GM12878 (cell line): ENCODE measurements around the gene RNF31. TPM values are rescaled to one million over a fixed set of nuclear protein-coding genes. Genes with fewer than 3 reads are reported as not detected.
A peak's percentile ranks its signal among the peaks of the same experiment; 100 is the strongest.

Experiments used
- CBX5 ChIP-seq: sonication (generic); IDR thresholded peaks from 2 replicates; pipeline ENCODE4 v1.6.1; 2016; ENCODE audit warnings: low read depth, moderate library complexity, mild to moderate bottlenecking, inconsistent platforms
- DPF2 ChIP-seq: fragments of 450-650 bp; IDR thresholded peaks from 2 replicates; pipeline ENCODE4 v1.6.1; 2017; ENCODE audit warnings: mild to moderate bottlenecking
- E2F4 ChIP-seq: IDR thresholded peaks from 2 replicates; pipeline ENCODE4 v1.6.1; 2012; ENCODE audit warnings: low read depth, low read length, improper control_type of control experiment
- E2F8 ChIP-seq: fragments of 450-650 bp; IDR thresholded peaks from 2 replicates; pipeline ENCODE4 v1.6.1; 2018; ENCODE audit warnings: mild to moderate bottlenecking, low read depth, moderate library complexity; ENCODE audit not compliant: partially characterized antibody
- ELK1 ChIP-seq: IDR thresholded peaks from 2 replicates; pipeline ENCODE4 v1.6.1; 2012; ENCODE audit warnings: low read depth, low read length, improper control_type of control experiment
- HDAC6 ChIP-seq: fragments of 200-600 bp; sonication (generic); IDR thresholded peaks from one replicate; pipeline ENCODE4 v1.8.0; 2017; ENCODE audit warnings: antibody characterized with exemption; ENCODE audit not compliant: unreplicated experiment
- JUND ChIP-seq: IDR thresholded peaks from 2 replicates; pipeline ENCODE4 v1.6.1; 2012; ENCODE audit warnings: low read depth, mild to moderate bottlenecking, low read length, improper control_type of control experiment, moderate library complexity
- MYC ChIP-seq: IDR thresholded peaks from 2 replicates; pipeline ENCODE4 v1.6.1; 2011; ENCODE audit warnings: mild to moderate bottlenecking, low read length, moderate library complexity, inconsistent platforms; ENCODE audit not compliant: insufficient read depth, insufficient replicate concordance, insufficient read length, severe bottlenecking
- NFIC ChIP-seq: IDR thresholded peaks from 2 replicates; pipeline ENCODE4 v1.6.1; 2012; ENCODE audit warnings: low read depth, mild to moderate bottlenecking, inconsistent platforms, low read length, moderate library complexity
- POU2F2 ChIP-seq: IDR thresholded peaks from 3 replicates; pipeline ENCODE4 v1.6.1; 2011; ENCODE audit warnings: low read depth, mild to moderate bottlenecking, low read length, borderline replicate concordance
- RBBP5 ChIP-seq: fragments of 200-600 bp; sonication (generic); conservative IDR thresholded peaks from 2 replicates; pipeline ENCODE4 v1.6.1; 2016
- SMAD5 ChIP-seq: IDR thresholded peaks from 2 replicates; pipeline ENCODE4 v1.6.1; 2016; ENCODE audit warnings: antibody characterized with exemption, low read depth
- SMARCA5 ChIP-seq: fragments of 450-650 bp; IDR thresholded peaks from 2 replicates; pipeline ENCODE4 v1.6.1; 2017; ENCODE audit warnings: mild to moderate bottlenecking
- SP1 ChIP-seq: IDR thresholded peaks from one replicate; pipeline ENCODE4 v1.6.1; 2011; ENCODE audit warnings: low read depth, low read length
- SRF ChIP-seq, 2 experiments: IDR thresholded peaks; 2 replicates each; pipeline ENCODE4 v1.6.1; 2011; ENCODE audit warnings: low read depth in 2 of 2, low read length in 2 of 2, mild to moderate bottlenecking in 1 of 2, moderate library complexity in 1 of 2
- STAT1 ChIP-seq: fragments of 450-650 bp; conservative IDR thresholded peaks from 2 replicates; pipeline ENCODE4 v1.6.1; 2014; ENCODE audit warnings: antibody characterized with exemption, mild to moderate bottlenecking
- SUPT20H ChIP-seq: IDR thresholded peaks from 2 replicates; pipeline ENCODE4 v1.6.1; 2011; ENCODE audit warnings: low read depth, mild to moderate bottlenecking, low read length, moderate library complexity, borderline replicate concordance; ENCODE audit not compliant: control insufficient read depth
- TAF1 ChIP-seq: IDR thresholded peaks from 2 replicates; pipeline ENCODE4 v1.6.1; 2011; ENCODE audit warnings: mild to moderate bottlenecking, low read depth, low read length, borderline replicate concordance
- ZNF217 ChIP-seq: fragments of 450-650 bp; IDR thresholded peaks from 2 replicates; pipeline ENCODE4 v1.6.1; 2017; ENCODE audit warnings: antibody characterized with exemption, mild to moderate bottlenecking
- polyA plus RNA-seq, 11 experiments: library from polyadenylated mRNA; depleted of rRNA in 4 of 11; unstranded in 6 of 11; stranded (reverse) in 5 of 11; fragments of >200 nt; fragmentation: Nextera tagmentation in 4 of 11; fragmentation: Illumina TruSeq in 1 of 11; extraction: Ambion mirVana in 4 of 11; extraction: Trizol in 1 of 11; gene quantifications; 1 replicate in 1 of 11; 2 replicates in 10 of 11; pipeline versions ENCODE4 v1.2.1 to v1.2.3, GENCODE V29; 2011 to 2016; ENCODE audit warnings: inconsistent platforms in 2 of 11, missing spikeins in 2 of 11, low read depth in 1 of 11
- total RNA-seq, 4 experiments: library from RNA; depleted of rRNA in 3 of 4; stranded (reverse); fragments of >200 nt in 3 of 4; fragmentation: Illumina TruSeq in 1 of 4; extraction: Trizol in 1 of 4; gene quantifications; 2 replicates each; pipeline versions ENCODE4 v1.2.1 to v1.2.3, GENCODE V29; 2013 to 2021
- TF ChIP-seq, protein P1 (sequence below): fragments of 450-650 bp; IDR thresholded peaks from 2 replicates; pipeline ENCODE4 v1.6.1; 2016; ENCODE audit warnings: mild to moderate bottlenecking

The RNF31 gene
- total and polyA plus RNA-seq, 10 of the 15 experiments (the other 5 are each of a cell fraction or from before 2014, with no cell fraction given), result 8.5 to 92.7 (median 52.0) TPM

GRCh38 chr14:24146978-24147760 lies at the start of gene RNF31 (continued):
- TF ChIP-seq E2F8 (peak; percentile 23), SUPT20H (no peak), SMARCA5 (peak; percentile 50; the same call in 1 of the 2 replicates), JUND (no peak), ZNF217 (no peak), SP1 (peak; percentile 84), TAF1 (peak; percentile 35; the same call in 1 of the 2 replicates), RBBP5 (no peak), CBX5 (no peak), E2F4 (0 out of 2 replicates have a peak, but pooled peaks have one; percentile 49), SMAD5 (peak; percentile 32; the same call in 1 of the 2 replicates), POU2F2 (0 out of 3 replicates have a peak, but pooled peaks have one; percentile 6), ELK1 (0 out of 2 replicates have a peak, but pooled peaks have one; percentile 39), DPF2 (peak; percentile 44), SRF (IDR thresholded peaks at IDR 0.05; ENCODE audit: low read depth in 2 of 2, low read length in 2 of 2) (0 out of 4 replicates have a peak, but pooled peaks have one; percentile 1 to 19), HDAC6 (no peak), MYC (no peak), NFIC (no peak), STAT1 (0 out of 2 replicates have a peak, but pooled peaks have one; percentile 29)
- TF ChIP-seq, protein P1, sequence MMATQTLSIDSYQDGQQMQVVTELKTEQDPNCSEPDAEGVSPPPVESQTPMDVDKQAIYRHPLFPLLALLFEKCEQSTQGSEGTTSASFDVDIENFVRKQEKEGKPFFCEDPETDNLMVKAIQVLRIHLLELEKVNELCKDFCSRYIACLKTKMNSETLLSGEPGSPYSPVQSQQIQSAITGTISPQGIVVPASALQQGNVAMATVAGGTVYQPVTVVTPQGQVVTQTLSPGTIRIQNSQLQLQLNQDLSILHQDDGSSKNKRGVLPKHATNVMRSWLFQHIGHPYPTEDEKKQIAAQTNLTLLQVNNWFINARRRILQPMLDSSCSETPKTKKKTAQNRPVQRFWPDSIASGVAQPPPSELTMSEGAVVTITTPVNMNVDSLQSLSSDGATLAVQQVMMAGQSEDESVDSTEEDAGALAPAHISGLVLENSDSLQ, result peak; percentile 73
